Sigmoid colon (tissue), 4 donors: ENCODE data around the gene SLC23A3.

Source experiments
- CTCF ChIP-seq, 4 experiments: fragments of 450-650 bp in 3 of 4; fragments of 200-600 bp in 1 of 4; IDR thresholded peaks; one replicate each; pipeline ENCODE4 v1.5.1; 2016 to 2019; ENCODE audit warnings: antibody characterized with exemption in 4 of 4, mild to moderate bottlenecking in 3 of 4, moderate library complexity in 2 of 4
- EP300 ChIP-seq, 4 donors: sonication (generic); formaldehyde crosslinking; IDR thresholded peaks; one replicate each; pipeline ENCODE4 v1.6.1; 2017; ENCODE audit warnings: antibody characterized with exemption in 4 of 4
- POLR2A ChIP-seq, 2 donors: fragments of 450-650 bp; IDR thresholded peaks; one replicate each; pipeline ENCODE4 v1.6.1; 2016; ENCODE audit warnings: antibody characterized with exemption in 2 of 2, mild to moderate bottlenecking in 2 of 2, moderate library complexity in 2 of 2
- POLR2AphosphoS5 ChIP-seq, 4 donors: sonication (generic); formaldehyde crosslinking; IDR thresholded peaks; one replicate each; pipeline ENCODE4 v1.6.1; 2017; ENCODE audit warnings: antibody characterized with exemption in 4 of 4

- no peak for TF ChIP-seq EP300 (IDR thresholded peaks at IDR 0.05)
- TF ChIP-seq CTCF (IDR thresholded peaks at IDR 0.05) = peak in 1 of 4 experiments; percentile 17
- TF ChIP-seq POLR2A (IDR thresholded peaks at IDR 0.05) = no peak
- no peak for TF ChIP-seq POLR2AphosphoS5 (IDR thresholded peaks at IDR 0.05)
Observed at GRCh38 chr2:219175928-219176817, 6.3 kb upstream of the SLC23A3 start.
